Measurements from ENCODE around the gene NKAIN1.
"Not testable (repeated sequence)": the region's sequence is repeated elsewhere in the genome, so short reads cannot be mapped to it uniquely, and the experiment has no call there.

Gene NKAIN1

GRCh38 chr1:31198150-31198549 lies 41.5 kb downstream of the NKAIN1 start:
- no peak overlapping the region for H3K27ac ChIP-seq
- POLR2A ChIA-PET (ENCODE audit: low non-redundant PET): no interaction called here

GRCh38 chr1:31196685-31197084 lies 43.0 kb downstream of the NKAIN1 start:
- peak; percentile 21 for DNase-seq (ENCODE audit: low spot score)
- TF ChIP-seq CTCF (conservative IDR thresholded peaks at IDR 0.05; ENCODE audit: low read depth): no peak
- no peak overlapping the region for H3K27ac ChIP-seq
- POLR2A ChIA-PET (ENCODE audit: low non-redundant PET): no interaction called here
- CTCF ChIA-PET: interaction anchor here (1.0 kb wide), 1 partner anchor 13 kb away, joined by 3 read pairs; no protein-coding TSS in a partner anchor

More at GRCh38 chr1:31198150-31198549, 41.5 kb downstream of the NKAIN1 start:
- no peak for DNase-seq (ENCODE audit: low spot score)
- CTCF ChIA-PET: no interaction called here
- TF ChIP-seq CTCF (conservative IDR thresholded peaks at IDR 0.05; ENCODE audit: low read depth): no peak

DNA sequence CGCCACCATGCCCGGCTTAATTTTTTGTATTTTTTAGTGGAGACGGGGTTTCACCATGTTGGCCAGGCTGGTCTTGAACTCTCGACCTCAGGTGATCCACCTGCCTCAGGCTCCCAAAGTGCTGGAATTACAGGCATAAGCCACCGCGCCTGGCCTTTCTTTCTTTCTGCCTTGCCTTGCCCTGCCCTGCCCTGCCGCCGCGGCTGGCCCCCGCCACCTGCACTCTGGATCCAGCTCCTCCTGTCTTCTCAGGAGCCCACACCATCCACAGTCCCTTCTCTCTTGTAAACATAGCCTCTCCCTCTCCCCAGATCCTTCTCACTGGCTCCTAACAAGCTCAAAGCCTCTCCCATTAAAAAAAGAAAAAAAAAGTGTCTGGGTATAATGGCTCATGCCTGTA lies 44.4 kb downstream of the NKAIN1 start:
- DNase-seq (ENCODE audit: low spot score); POLR2A ChIA-PET (ENCODE audit: low non-redundant PET); H3K27ac ChIP-seq: not testable (repeated sequence)
- CTCF ChIA-PET: interaction anchor here (0.5 to 1.5 kb wide), 5 partner anchors 10 to 1949 kb away, joined by 3 to 6 read pairs (median 3); no protein-coding TSS in a partner anchor

DNA sequence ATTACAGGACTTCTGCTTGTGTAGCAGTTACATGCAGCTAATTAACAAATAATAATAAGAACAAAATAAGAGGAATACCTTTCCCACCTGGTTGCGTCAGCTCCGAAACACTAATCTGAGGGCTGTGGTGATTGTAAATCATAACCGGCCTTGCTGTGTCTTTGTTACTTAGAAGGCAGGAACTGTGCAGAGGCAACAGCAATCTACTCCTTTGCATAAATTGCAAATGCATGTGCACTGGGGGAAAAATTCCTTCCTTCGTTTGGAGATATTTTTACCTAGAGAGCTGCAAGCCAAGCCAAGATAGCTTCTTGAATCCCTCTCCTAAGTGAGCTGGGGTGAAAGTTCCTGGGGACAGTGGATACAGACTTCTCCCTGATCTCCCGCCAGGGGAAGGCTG lies 46.0 kb downstream of the NKAIN1 start:
- H3K27ac ChIP-seq: no peak overlapping the region
- CTCF ChIA-PET: interaction anchor here (0.6 to 0.8 kb wide), 3 partner anchors 8 to 40 kb away, joined by 3 read pairs; no protein-coding TSS in a partner anchor
- POLR2A ChIA-PET (ENCODE audit: low non-redundant PET): interaction anchor here (0.7 kb wide), 1 partner anchor 1938 kb away, joined by 4 read pairs; no protein-coding TSS in a partner anchor
- DNase-seq (ENCODE audit: low spot score): no peak
- no peak for TF ChIP-seq CTCF (conservative IDR thresholded peaks at IDR 0.05; ENCODE audit: low read depth)

- TF ChIP-seq CTCF (conservative IDR thresholded peaks at IDR 0.05; ENCODE audit: low read depth): no peak
- POLR2A ChIA-PET (ENCODE audit: low non-redundant PET): no interaction called here
- DNase-seq (ENCODE audit: low spot score): no peak
- no peak overlapping the region for H3K27ac ChIP-seq
- CTCF ChIA-PET: interaction anchor here (0.6 to 1.0 kb wide), 2 partner anchors 9 to 156 kb away, joined by 3 read pairs; no protein-coding TSS in a partner anchor
Observed at GRCh38 chr1:31191281-31191680, 48.4 kb downstream of the NKAIN1 start.

DNA sequence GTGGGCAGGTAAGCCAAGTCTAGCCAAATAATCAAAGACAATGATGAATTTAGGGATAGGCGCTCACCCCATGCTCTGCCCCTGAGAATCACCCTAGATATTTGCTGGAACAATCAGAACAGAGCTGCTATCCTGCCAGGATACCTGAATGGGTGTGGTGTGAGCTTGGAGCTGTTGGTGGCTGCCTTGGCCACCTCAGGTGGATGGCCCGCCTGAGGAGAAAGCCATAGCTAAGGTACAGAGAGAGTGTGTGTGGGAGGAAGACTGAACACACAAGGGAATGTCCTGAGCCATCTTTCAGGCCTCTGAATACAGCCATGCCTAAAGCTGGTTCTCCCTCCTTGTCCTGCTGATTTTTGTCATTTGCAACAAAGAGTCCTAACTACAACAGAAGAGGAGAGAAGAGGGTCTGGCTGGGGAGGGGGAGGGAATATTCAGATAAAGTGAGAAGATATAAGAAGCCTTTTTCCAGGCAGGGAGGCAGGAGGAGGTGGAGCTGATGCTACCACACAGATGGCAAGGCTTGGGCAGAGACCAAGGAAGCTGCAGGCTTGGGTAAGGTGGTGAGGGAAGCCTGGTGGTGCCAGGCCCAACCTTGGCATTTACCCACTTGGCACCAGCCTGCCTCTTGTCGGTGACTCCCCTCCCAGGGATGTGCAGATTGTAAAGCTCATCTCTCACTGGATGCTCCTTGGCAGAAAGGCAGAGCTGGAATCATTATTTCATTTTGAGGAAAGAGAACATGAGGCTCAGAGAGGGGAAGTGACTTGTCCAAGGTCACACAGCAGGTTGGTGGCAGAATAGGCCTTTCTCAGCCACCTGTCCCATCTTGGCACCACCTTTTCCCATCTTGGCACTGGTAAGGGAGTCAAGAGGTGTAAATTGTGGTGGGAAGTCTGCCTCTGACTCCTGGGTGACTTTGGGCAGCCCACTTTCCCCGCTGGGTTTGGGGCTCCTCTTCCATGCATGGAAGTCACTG lies 49.7 kb downstream of the NKAIN1 start:
- CTCF ChIA-PET: interaction anchor here (0.5 to 1.2 kb wide), 3 partner anchors 8 to 126 kb away, joined by 3 to 5 read pairs (median 3); no protein-coding TSS in a partner anchor
- no peak for TF ChIP-seq CTCF (conservative IDR thresholded peaks at IDR 0.05; ENCODE audit: low read depth)
- no peak for DNase-seq (ENCODE audit: low spot score)
- no peak overlapping the region for H3K27ac ChIP-seq
- POLR2A ChIA-PET (ENCODE audit: low non-redundant PET): no interaction called here

Measured in RWPE1 (cell line).